ENCODE results near the gene SIGLEC12. TPM values are rescaled to one million over a fixed set of nuclear protein-coding genes. Genes with fewer than 3 reads are reported as not detected.

Gene SIGLEC12
- total and polyA plus RNA-seq, 9 of the 15 experiments (the other 6 are each of a cell fraction or from before 2014, with no cell fraction given): 0.08 to 1.3 (median 0.54) TPM

DNA sequence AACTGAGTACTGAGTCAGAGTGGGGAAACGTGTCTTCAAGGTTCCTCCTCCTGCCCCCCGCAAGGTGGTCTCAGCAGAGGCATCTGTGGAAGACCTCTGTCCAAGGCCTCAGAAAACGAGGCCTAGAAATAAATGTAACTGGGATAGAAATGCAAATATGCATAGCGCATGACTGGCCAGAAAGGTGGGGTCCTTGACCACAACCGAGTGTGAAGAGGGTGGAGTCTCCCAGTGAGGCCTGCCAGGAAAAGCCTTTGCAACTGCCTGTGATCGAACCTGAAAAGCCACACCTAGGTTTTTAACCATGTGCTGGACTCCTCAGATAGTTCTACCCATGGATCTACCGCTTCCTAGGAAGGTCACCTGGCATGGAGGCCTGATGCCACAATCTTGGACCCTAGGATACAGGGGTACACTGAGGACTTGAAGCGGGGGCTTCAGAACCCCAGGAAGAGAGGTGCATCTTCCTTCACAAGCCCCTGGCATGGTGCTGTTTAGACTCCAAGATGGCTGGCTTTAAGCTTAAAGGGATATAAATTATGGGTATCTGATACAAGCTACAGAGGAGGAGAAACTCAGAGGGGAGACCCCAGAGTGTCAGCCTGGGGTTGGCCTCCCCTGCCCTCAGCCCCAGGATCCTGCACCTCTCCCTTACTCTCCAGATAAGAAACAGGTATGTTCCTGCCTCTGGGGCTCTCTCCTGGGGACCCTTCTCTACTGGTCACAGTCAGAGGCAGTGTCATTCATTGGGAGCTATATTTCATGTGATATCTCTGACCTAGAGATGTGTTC is 48.1 kb upstream of the SIGLEC12 start:
- ChIA-PET CTCF (ENCODE audit: low intra/inter-chr PET ratio) (no interaction called here), POLR2A (interaction anchor here (0.6 to 2.1 kb wide), 3 partner anchors 16 to 888 kb away, joined by 3 to 11 read pairs (median 5); no protein-coding TSS in a partner anchor)
- no peaks in the 10 kb centered on the region for H3K9me3 ChIP-seq (replicated peaks; ENCODE audit: control insufficient read depth, insufficient read depth, low read depth, low read length)
- 1% methylated on average over 8 of the region's 8 CpGs for WGBS (ENCODE audit: insufficient coverage, low coverage, missing lambda C conversion rate)
- peak overlapping the region; percentile 51 for H3K4me3 ChIP-seq
- FAIRE-seq: peak; percentile 86
- intact Hi-C loops (cut with micrococcal nuclease) (loop anchor here (5.0 kb wide), 1 partner anchor 58 kb away; no protein-coding TSS in a partner anchor), in situ Hi-C loops (cut with MboI) (no loop called here)
- no peaks in the 10 kb centered on the region; a peak in 1 of 5 replicates for H3K27me3 ChIP-seq (ENCODE audit: control insufficient read depth in 2 of 2, insufficient read depth in 2 of 2, low read length in 2 of 2)
- peak; percentile 56 for ATAC-seq
- no peaks in the 10 kb centered on the region for H4K20me1 ChIP-seq (replicated peaks; ENCODE audit: control insufficient read depth, insufficient read depth, low read length)
- H3K9ac ChIP-seq (ENCODE audit: insufficient read depth in 1 of 2, low read depth in 2 of 2, low read length in 2 of 2): peak overlapping the region; percentile 88 to 98; a peak in 3 of 4 replicates
- H3K79me2 ChIP-seq (ENCODE audit: control insufficient read depth, insufficient read depth, low read length): peaks cover 82% of the 10 kb centered on the region
- DNase-seq (ENCODE audit: extremely low read depth in 1 of 4, low spot score in 3 of 4): peak; percentile 57 to 92 (median 68)
- peak overlapping the region; percentile 98 for H3K4me2 ChIP-seq (ENCODE audit: insufficient read depth, low read length)
- H3K36me3 ChIP-seq (ENCODE audit: control insufficient read depth, insufficient read depth, low read length): peaks cover 12% of the 10 kb centered on the region; the same call in 2 of the 3 replicates
- H3K27ac ChIP-seq (ENCODE audit: extremely low read depth, low read depth, low read length): peak overlapping the region; percentile 100
- 0 out of 2 replicates have a peak overlapping the region, but pooled peaks have one; percentile 2 for H2AFZ ChIP-seq (ENCODE audit: low read depth, low read length)
- H3K4me1 ChIP-seq (replicated peaks in 1 of 2; ENCODE audit: control insufficient read depth in 2 of 2, insufficient read depth in 2 of 2, low read length in 2 of 2): peaks cover 46 to 48% of the 10 kb centered on the region in 2 experiments
- no peaks in the 10 kb centered on the region for H3K9me1 ChIP-seq (ENCODE audit: control insufficient read depth, insufficient read depth, low read length)
- BruUV-seq (replicated peaks): TSS peak; percentile 86
- TF ChIP-seq MEIS2 (IDR thresholded peaks at IDR 0.05; ENCODE audit: partially characterized antibody): peak; percentile 76
- peak; percentile 62 for TF ChIP-seq SP1 (CRISPR knock-in tag; IDR thresholded peaks at IDR 0.05)
- TF ChIP-seq GATAD2A (IDR thresholded peaks at IDR 0.05): peak; percentile 29; the same call in 1 of the 2 replicates
- TF ChIP-seq BRD9 (IDR thresholded peaks at IDR 0.05; ENCODE audit: low read depth, partially characterized antibody): peak; percentile 70
- TF ChIP-seq TEAD2 (tag; IDR thresholded peaks at IDR 0.05): no peak
- TF ChIP-seq, protein P1, sequence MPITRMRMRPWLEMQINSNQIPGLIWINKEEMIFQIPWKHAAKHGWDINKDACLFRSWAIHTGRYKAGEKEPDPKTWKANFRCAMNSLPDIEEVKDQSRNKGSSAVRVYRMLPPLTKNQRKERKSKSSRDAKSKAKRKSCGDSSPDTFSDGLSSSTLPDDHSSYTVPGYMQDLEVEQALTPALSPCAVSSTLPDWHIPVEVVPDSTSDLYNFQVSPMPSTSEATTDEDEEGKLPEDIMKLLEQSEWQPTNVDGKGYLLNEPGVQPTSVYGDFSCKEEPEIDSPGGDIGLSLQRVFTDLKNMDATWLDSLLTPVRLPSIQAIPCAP (CRISPR knock-in tag; IDR thresholded peaks at IDR 0.05; ENCODE audit: borderline replicate concordance): no peak
- TF ChIP-seq POLR2A (conservative IDR thresholded peaks at IDR 0.05): peak; percentile 81
- TF ChIP-seq, protein P2, sequence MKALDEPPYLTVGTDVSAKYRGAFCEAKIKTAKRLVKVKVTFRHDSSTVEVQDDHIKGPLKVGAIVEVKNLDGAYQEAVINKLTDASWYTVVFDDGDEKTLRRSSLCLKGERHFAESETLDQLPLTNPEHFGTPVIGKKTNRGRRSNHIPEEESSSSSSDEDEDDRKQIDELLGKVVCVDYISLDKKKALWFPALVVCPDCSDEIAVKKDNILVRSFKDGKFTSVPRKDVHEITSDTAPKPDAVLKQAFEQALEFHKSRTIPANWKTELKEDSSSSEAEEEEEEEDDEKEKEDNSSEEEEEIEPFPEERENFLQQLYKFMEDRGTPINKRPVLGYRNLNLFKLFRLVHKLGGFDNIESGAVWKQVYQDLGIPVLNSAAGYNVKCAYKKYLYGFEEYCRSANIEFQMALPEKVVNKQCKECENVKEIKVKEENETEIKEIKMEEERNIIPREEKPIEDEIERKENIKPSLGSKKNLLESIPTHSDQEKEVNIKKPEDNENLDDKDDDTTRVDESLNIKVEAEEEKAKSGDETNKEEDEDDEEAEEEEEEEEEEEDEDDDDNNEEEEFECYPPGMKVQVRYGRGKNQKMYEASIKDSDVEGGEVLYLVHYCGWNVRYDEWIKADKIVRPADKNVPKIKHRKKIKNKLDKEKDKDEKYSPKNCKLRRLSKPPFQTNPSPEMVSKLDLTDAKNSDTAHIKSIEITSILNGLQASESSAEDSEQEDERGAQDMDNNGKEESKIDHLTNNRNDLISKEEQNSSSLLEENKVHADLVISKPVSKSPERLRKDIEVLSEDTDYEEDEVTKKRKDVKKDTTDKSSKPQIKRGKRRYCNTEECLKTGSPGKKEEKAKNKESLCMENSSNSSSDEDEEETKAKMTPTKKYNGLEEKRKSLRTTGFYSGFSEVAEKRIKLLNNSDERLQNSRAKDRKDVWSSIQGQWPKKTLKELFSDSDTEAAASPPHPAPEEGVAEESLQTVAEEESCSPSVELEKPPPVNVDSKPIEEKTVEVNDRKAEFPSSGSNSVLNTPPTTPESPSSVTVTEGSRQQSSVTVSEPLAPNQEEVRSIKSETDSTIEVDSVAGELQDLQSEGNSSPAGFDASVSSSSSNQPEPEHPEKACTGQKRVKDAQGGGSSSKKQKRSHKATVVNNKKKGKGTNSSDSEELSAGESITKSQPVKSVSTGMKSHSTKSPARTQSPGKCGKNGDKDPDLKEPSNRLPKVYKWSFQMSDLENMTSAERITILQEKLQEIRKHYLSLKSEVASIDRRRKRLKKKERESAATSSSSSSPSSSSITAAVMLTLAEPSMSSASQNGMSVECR (CRISPR knock-in tag; IDR thresholded peaks at IDR 0.05): no peak
- no peak for TF ChIP-seq BRF2 (IDR thresholded peaks at IDR 0.05; ENCODE audit: borderline replicate concordance, insufficient read depth, insufficient read length)
- no peak for TF ChIP-seq ZSCAN32 (CRISPR knock-in tag; IDR thresholded peaks at IDR 0.05)
- TF ChIP-seq CHCHD3 (CRISPR knock-in tag; IDR thresholded peaks at IDR 0.05): 0 out of 2 replicates have a peak, but pooled peaks have one; percentile 10
- TF ChIP-seq ZKSCAN3 (CRISPR knock-in tag; IDR thresholded peaks at IDR 0.05): no peak
- no peak for TF ChIP-seq CBFA2T2 (conservative IDR thresholded peaks at IDR 0.05)
- no peak for TF ChIP-seq TARDBP (IDR thresholded peaks at IDR 0.05)
- TF ChIP-seq, protein P3, sequence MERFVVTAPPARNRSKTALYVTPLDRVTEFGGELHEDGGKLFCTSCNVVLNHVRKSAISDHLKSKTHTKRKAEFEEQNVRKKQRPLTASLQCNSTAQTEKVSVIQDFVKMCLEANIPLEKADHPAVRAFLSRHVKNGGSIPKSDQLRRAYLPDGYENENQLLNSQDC (CRISPR knock-in tag; IDR thresholded peaks at IDR 0.05): no peak

Measured in K562 (cell line).